Caco-2 (cell line): ENCODE results near the gene DSCAML1. TPM values are rescaled to one million over a fixed set of nuclear protein-coding genes. Genes with fewer than 3 reads are reported as not detected.

Experiments
- BruUV-seq: library from RNA; stranded (reverse); fragments of 400-500 nt; replicated peaks from 2 replicates; lab custom pipeline; 2021; lab: Mats Ljungman, UMichigan
- CTCF ChIA-PET: fragments of 300-600 bp; sonication (Branson Sonifier 250); formaldehyde crosslinking; loops from one replicate; lab custom pipeline; 2022; ENCODE audit warnings: antibody characterized with exemption; lab: Charles Lee
- POLR2A ChIA-PET: fragments of 300-600 bp; sonication (Branson Sonifier 250); formaldehyde crosslinking; loops from one replicate; lab custom pipeline; 2022; ENCODE audit warnings: antibody characterized with exemption; lab: Charles Lee
- DNase-seq, 2 experiments: peaks; one replicate each; pipeline versions ENCODE4 v3.0.0 to v3.0.0-alpha.2; 2020 to 2022
- H3K27me3 ChIP-seq: replicated peaks from 2 replicates; pipeline ENCODE4 v1.6.0; 2011; ENCODE audit warnings: low read length; ENCODE audit not compliant: control insufficient read depth, insufficient read depth
- H3K36me3 ChIP-seq: 2 replicates; pipeline ENCODE4 v1.5.1; 2011; ENCODE audit warnings: low read length; ENCODE audit not compliant: control insufficient read depth, insufficient read depth
- H3K4me1 ChIP-seq: fragments of 250-450 bp; sonication (Bioruptor Pico); 2 replicates; pipeline ENCODE4 v1.5.1; 2020; ENCODE audit warnings: mild to moderate bottlenecking
- H3K4me3 ChIP-seq: 2 replicates; pipeline ENCODE4 v1.5.1; 2011; ENCODE audit warnings: low read depth, mild to moderate bottlenecking, control low read depth, low read length
- H3K9me3 ChIP-seq: fragments of 250-450 bp; sonication (Bioruptor Pico); 2 replicates; pipeline ENCODE4 v1.5.1; 2020; ENCODE audit warnings: mild to moderate bottlenecking, moderate library complexity
- H3K27ac Mint-ChIP-seq: one replicate; pipeline ENCODE4 v1.8.0; 2022; ENCODE audit warnings: mixed read lengths; ENCODE audit not compliant: unreplicated experiment
- H3K27me3 Mint-ChIP-seq: one replicate; pipeline ENCODE4 v1.8.0; 2022; ENCODE audit warnings: mixed read lengths; ENCODE audit not compliant: insufficient read depth, unreplicated experiment
- H3K36me3 Mint-ChIP-seq: one replicate; pipeline ENCODE4 v1.8.0; 2022; ENCODE audit warnings: mild to moderate bottlenecking, mixed read lengths; ENCODE audit not compliant: insufficient read depth, unreplicated experiment
- H3K4me1 Mint-ChIP-seq: one replicate; pipeline ENCODE4 v1.8.0; 2022; ENCODE audit warnings: low read depth, mixed read lengths; ENCODE audit not compliant: unreplicated experiment
- H3K4me3 Mint-ChIP-seq: one replicate; pipeline ENCODE4 v1.8.0; 2022; ENCODE audit warnings: mild to moderate bottlenecking, moderate library complexity, mixed read lengths; ENCODE audit not compliant: unreplicated experiment
- H3K9me3 Mint-ChIP-seq: one replicate; pipeline ENCODE4 v1.8.0; 2022; ENCODE audit warnings: mixed read lengths; ENCODE audit not compliant: unreplicated experiment
- intact Hi-C: fragments of 100-400 bp; cut with micrococcal nuclease; formaldehyde crosslinking; loops from one replicate; pipeline ENCODE4 v1.10.0; 2022; ENCODE audit not compliant: unreplicated experiment
- total RNA-seq: library from RNA; stranded (reverse); gene quantifications from 2 replicates; pipeline ENCODE4 v1.2.3, GENCODE V29; 2022
- TF ChIP-seq, protein P1 (sequence below), 2 experiments: fragments of 200-600 bp in 1 of 2; IDR thresholded peaks; 1 replicate in 1 of 2; 2 replicates in 1 of 2; pipeline versions ENCODE4 v1.5.1 to v1.8.0; 2011 to 2022; ENCODE audit warnings: antibody characterized with exemption in 1 of 2, control low read depth in 1 of 2, inconsistent platforms in 1 of 2, low read depth in 1 of 2, low read length in 1 of 2, mild to moderate bottlenecking in 1 of 2, moderate library complexity in 1 of 2; ENCODE audit not compliant: insufficient read depth in 1 of 2, severe bottlenecking in 1 of 2, unreplicated experiment in 1 of 2

DSCAML1 gene
- total RNA-seq, 1 experiment from 2014 or later: not detected

DNA sequence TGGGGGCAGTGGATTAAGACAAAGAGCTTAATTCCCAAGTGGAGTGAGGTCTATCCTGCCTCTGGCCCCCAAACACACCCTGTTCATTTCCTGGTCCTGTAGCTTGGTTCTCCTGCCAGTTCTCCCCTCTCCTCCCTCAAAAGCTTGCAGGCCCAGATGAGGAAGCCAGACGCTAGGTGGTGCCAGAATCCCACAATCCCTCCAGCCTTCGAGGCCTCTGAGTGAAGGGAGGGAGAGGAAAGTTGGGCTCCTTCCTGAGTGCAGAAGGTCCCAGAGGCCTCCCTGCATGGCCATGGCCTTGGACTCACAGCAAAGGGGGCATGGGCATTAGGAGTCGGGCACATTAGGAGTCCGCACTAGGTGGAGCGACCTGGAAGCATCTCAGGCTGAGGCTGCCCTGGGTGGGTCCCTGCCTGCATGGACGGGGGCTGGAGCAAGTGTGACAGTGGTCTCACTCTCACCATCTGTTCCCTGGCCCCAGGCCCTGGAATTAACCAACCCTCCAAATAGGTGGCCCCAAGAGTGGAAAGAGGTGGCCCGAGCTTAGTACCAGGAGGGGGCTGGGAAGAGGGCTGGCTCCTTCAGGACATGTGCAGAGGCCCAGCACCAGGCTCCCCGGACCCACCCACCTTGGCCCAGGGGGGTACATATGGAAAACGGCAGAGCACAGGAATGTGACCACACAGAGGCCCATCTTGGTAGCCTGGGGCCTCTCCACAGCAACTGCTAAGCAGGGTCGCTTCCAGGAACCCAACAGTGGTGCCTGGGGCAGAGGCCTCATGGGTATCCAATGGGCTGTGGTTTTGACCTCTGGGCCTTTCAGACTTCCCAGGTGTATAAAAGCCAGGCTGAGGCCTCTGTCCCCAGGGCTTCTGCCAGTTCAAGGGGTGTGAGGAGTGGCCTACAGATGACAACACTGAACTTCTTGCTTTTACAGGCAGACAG lies 22.4 kb upstream of the DSCAML1 start:
- Histone ChIP-seq H3K4me1 (peaks cover 48% of the 10 kb centered on the region), H3K36me3 (no peaks in the 10 kb centered on the region), H3K4me3 (no peak overlapping the region), H3K9me3 (no peaks in the 10 kb centered on the region), H3K27me3 (no peaks in the 10 kb centered on the region)
- Mint-ChIP-seq H3K4me1 (peaks cover 14% of the 10 kb centered on the region), H3K9me3 (no peaks in the 10 kb centered on the region), H3K27me3 (no peaks in the 10 kb centered on the region), H3K36me3 (no peaks in the 10 kb centered on the region), H3K27ac (no peak overlapping the region), H3K4me3 (no peak overlapping the region)
- POLR2A ChIA-PET: interaction anchor here (0.6 kb wide), 1 partner anchor 88 kb away, joined by 3 read pairs; no protein-coding TSS in a partner anchor
- peak; percentile 86 to 88 for DNase-seq
- TF ChIP-seq, protein P1, sequence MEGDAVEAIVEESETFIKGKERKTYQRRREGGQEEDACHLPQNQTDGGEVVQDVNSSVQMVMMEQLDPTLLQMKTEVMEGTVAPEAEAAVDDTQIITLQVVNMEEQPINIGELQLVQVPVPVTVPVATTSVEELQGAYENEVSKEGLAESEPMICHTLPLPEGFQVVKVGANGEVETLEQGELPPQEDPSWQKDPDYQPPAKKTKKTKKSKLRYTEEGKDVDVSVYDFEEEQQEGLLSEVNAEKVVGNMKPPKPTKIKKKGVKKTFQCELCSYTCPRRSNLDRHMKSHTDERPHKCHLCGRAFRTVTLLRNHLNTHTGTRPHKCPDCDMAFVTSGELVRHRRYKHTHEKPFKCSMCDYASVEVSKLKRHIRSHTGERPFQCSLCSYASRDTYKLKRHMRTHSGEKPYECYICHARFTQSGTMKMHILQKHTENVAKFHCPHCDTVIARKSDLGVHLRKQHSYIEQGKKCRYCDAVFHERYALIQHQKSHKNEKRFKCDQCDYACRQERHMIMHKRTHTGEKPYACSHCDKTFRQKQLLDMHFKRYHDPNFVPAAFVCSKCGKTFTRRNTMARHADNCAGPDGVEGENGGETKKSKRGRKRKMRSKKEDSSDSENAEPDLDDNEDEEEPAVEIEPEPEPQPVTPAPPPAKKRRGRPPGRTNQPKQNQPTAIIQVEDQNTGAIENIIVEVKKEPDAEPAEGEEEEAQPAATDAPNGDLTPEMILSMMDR (IDR thresholded peaks at IDR 0.05; ENCODE audit: insufficient read depth in 1 of 2, low read depth in 1 of 2, low read length in 1 of 2, severe bottlenecking in 1 of 2, unreplicated experiment in 1 of 2): peak; percentile 87 to 98
- BruUV-seq: no TSS peak
- CTCF ChIA-PET: interaction anchor here (0.6 to 6.4 kb wide), 26 partner anchors 9 to 393 kb away, joined by 3 to 113 read pairs (median 4); partner anchors contain the start of genes FXYD6, IL10RA and TMPRSS13
- intact Hi-C loops: loop anchor here (1.0 kb wide), 4 partner anchors 25 to 234 kb away; no protein-coding TSS in a partner anchor

- H3K27ac Mint-ChIP-seq: no peak overlapping the region
- Histone ChIP-seq H3K27me3 (no peaks in the 10 kb centered on the region), H3K4me1 (peaks cover 52% of the 10 kb centered on the region), H3K9me3 (no peaks in the 10 kb centered on the region), H3K4me3 (no peak overlapping the region), H3K36me3 (no peaks in the 10 kb centered on the region)
- CTCF ChIA-PET: interaction anchor here (0.6 to 6.4 kb wide), 43 partner anchors 10 to 392 kb away, joined by 3 to 122 read pairs (median 4); partner anchors contain the start of genes FXYD6, IL10RA and TMPRSS13
- no peak for DNase-seq
- no TSS peak for BruUV-seq
- no peaks in the 10 kb centered on the region for H3K27me3 Mint-ChIP-seq
- H3K9me3 Mint-ChIP-seq: no peaks in the 10 kb centered on the region
- no peak overlapping the region for H3K4me3 Mint-ChIP-seq
- intact Hi-C loops: no loop called here
- TF ChIP-seq, protein P1 (IDR thresholded peaks at IDR 0.05; ENCODE audit: insufficient read depth in 1 of 2, low read depth in 1 of 2, low read length in 1 of 2, severe bottlenecking in 1 of 2, unreplicated experiment in 1 of 2): peak in 1 of 2 experiments; percentile 4
- POLR2A ChIA-PET: interaction anchor here (0.6 kb wide), 1 partner anchor 89 kb away, joined by 3 read pairs; no protein-coding TSS in a partner anchor
- peaks cover 21% of the 10 kb centered on the region for H3K4me1 Mint-ChIP-seq
- no peaks in the 10 kb centered on the region for H3K36me3 Mint-ChIP-seq
Observed at GRCh38 chr11:117818041-117818873, 21.2 kb upstream of the DSCAML1 start.
